Measurements from ENCODE around the gene SGPP1. TPM values are rescaled to one million over a fixed set of nuclear protein-coding genes. Genes with fewer than 3 reads are reported as not detected.
"Not testable (repeated sequence)": the region's sequence is repeated elsewhere in the genome, so short reads cannot be mapped to it uniquely, and the experiment has no call there.

SGPP1 gene
- total and polyA plus RNA-seq, 11 donors, result 4.0 to 9.2 (median 5.1) TPM

GRCh38 chr14:63709589-63709988, 18.3 kb downstream of the SGPP1 start:
- ATAC-seq (no peak), DNase-seq (no peak)
- H3K27me3 ChIP-seq, result no peaks in the 10 kb centered on the region
- H3K27ac ChIP-seq, result no peak overlapping the region
- peaks cover 0 to 37% (median 0%) of the 10 kb centered on the region in 12 donors for H3K4me1 ChIP-seq
- TF ChIP-seq POLR2A (IDR thresholded peaks at IDR 0.05) (no peak), CTCF (IDR thresholded peaks at IDR 0.05) (no peak)
- intact Hi-C loops (cut with DNase I), result no loop called here
- no peak overlapping the region for H3K4me3 ChIP-seq
- no peaks in the 10 kb centered on the region for H3K9me3 ChIP-seq
- H3K36me3 ChIP-seq, result no peaks in the 10 kb centered on the region
- WGBS, 4 donors, result 50 to 68% (median 58%) methylated on average over 2 of the region's 2 CpGs

GRCh38 chr14:63707216-63707615, 20.6 kb downstream of the SGPP1 start:
- intact Hi-C loops (cut with DNase I), result no loop called here

GRCh38 chr14:63705561-63706070, 22.2 kb downstream of the SGPP1 start:
- intact Hi-C loops (cut with DNase I), result no loop called here
- Histone ChIP-seq H3K36me3 (no peaks in the 10 kb centered on the region), H3K9me3 (no peaks in the 10 kb centered on the region), H3K27ac (peak overlapping the region in 1 of 12 donors; percentile 11), H3K27me3 (no peaks in the 10 kb centered on the region), H3K4me3 (no peak overlapping the region), H3K4me1 (peaks cover 0 to 18% (median 0%) of the 10 kb centered on the region in 12 donors)
- TF ChIP-seq CTCF (IDR thresholded peaks at IDR 0.05), result no peak
- no peak for TF ChIP-seq POLR2A (IDR thresholded peaks at IDR 0.05)
- ATAC-seq, result no peak
- 90 to 94% (median 92%) methylated on average over 4 of the region's 4 CpGs for WGBS, 4 donors
- no peak for DNase-seq

More at GRCh38 chr14:63707216-63707615, 20.6 kb downstream of the SGPP1 start:
- H3K27ac ChIP-seq, result no peak overlapping the region
- no peaks in the 10 kb centered on the region for H3K9me3 ChIP-seq
- no peak overlapping the region for H3K4me3 ChIP-seq
- H3K27me3 ChIP-seq, result no peaks in the 10 kb centered on the region
- 88 to 95% (median 92%) methylated on average over 8 of the region's 8 CpGs for WGBS, 4 donors
- no peak for DNase-seq
- no peak for ATAC-seq
- TF ChIP-seq CTCF (IDR thresholded peaks at IDR 0.05), result no peak
- TF ChIP-seq POLR2A (IDR thresholded peaks at IDR 0.05), result no peak
- H3K36me3 ChIP-seq, result no peaks in the 10 kb centered on the region
- H3K4me1 ChIP-seq, result peaks cover 0 to 19% (median 0%) of the 10 kb centered on the region in 12 donors

- H3K27me3 ChIP-seq; ATAC-seq; H3K4me3 ChIP-seq; H3K27ac ChIP-seq; H3K9me3 ChIP-seq; intact Hi-C loops (cut with DNase I); DNase-seq; H3K36me3 ChIP-seq: not testable (repeated sequence)
- whole genome bisulfite sequencing, 4 donors, result 95 to 98% (median 97%) methylated on average over 4 of the region's 4 CpGs
- peaks cover 0 to 18% (median 0%) of the 10 kb centered on the region in 12 donors for H3K4me1 ChIP-seq
These were observed 25.3 kb downstream of the SGPP1 start for GRCh38 chr14:63702530-63702929.
